Measurements from ENCODE around the gene COPS8. TPM values are rescaled to one million over a fixed set of nuclear protein-coding genes. Genes with fewer than 3 reads are reported as not detected.

Gene COPS8
- total and polyA plus RNA-seq, 3 donors from 2014 or later = 104 to 117 (median 108) TPM

DNA sequence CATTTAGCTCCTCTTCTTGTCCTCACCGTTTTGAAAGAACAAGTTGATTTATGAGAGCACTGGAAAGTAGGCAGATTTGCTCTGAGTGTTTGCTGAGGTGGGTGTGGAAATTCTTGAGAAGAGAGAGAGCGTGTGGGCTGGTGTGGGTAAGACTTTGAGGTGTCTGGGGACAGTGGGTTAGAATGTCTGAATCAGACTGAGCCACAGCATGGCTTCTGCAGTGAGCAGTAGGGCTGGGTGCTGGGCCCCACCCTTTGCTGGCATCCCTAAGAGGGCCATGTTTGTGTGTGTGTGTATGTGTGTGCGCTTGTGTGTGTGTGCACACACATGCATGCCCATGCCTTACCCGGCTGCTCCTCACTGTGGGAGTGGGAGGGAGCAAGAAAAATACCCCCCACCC, 63.7 kb downstream of the COPS8 start:
- intact Hi-C loops (cut with DNase I; ENCODE audit: low total_unique reads) = no loop called here
- Histone ChIP-seq H3K27me3 (no peaks in the 10 kb centered on the region), H3K36me3 (ENCODE audit: low read depth, missing control alignments) (no peaks in the 10 kb centered on the region), H3K27ac (no peak overlapping the region), H3K9me3 (no peaks in the 10 kb centered on the region), H3K4me3 (no peak overlapping the region), H3K4me1 (no peaks in the 10 kb centered on the region)
- WGBS, 2 donors = 75 to 82% methylated on average over 4 of the region's 4 CpGs
- no peak for DNase-seq
- TF ChIP-seq, protein P1, sequence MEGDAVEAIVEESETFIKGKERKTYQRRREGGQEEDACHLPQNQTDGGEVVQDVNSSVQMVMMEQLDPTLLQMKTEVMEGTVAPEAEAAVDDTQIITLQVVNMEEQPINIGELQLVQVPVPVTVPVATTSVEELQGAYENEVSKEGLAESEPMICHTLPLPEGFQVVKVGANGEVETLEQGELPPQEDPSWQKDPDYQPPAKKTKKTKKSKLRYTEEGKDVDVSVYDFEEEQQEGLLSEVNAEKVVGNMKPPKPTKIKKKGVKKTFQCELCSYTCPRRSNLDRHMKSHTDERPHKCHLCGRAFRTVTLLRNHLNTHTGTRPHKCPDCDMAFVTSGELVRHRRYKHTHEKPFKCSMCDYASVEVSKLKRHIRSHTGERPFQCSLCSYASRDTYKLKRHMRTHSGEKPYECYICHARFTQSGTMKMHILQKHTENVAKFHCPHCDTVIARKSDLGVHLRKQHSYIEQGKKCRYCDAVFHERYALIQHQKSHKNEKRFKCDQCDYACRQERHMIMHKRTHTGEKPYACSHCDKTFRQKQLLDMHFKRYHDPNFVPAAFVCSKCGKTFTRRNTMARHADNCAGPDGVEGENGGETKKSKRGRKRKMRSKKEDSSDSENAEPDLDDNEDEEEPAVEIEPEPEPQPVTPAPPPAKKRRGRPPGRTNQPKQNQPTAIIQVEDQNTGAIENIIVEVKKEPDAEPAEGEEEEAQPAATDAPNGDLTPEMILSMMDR (IDR thresholded peaks at IDR 0.05) = no peak
- TF ChIP-seq POLR2A (IDR thresholded peaks at IDR 0.05) = no peak

Measured in testis (tissue), 3 donors.